Suprapubic skin (tissue), 4 donors: Measurements from ENCODE around the gene ADAR. TPM values are rescaled to one million over a fixed set of nuclear protein-coding genes. Genes with fewer than 3 reads are reported as not detected.

Source experiments
- DNase-seq, 2 donors: peaks; one replicate each; pipeline ENCODE4 v3.0.0-alpha.2; 2019; ENCODE audit warnings: low spot score in 2 of 2
- H3K27ac ChIP-seq: fragments of 200-600 bp; sonication (generic); one replicate; pipeline ENCODE4 v1.5.1; 2019
- H3K27me3 ChIP-seq: fragments of 200-600 bp; sonication (generic); one replicate; pipeline ENCODE4 v1.5.1; 2019
- H3K36me3 ChIP-seq: fragments of 200-600 bp; sonication (generic); one replicate; pipeline ENCODE4 v1.5.1; 2019
- H3K4me1 ChIP-seq: fragments of 200-600 bp; sonication (generic); one replicate; pipeline ENCODE4 v1.5.1; 2019
- H3K4me3 ChIP-seq: fragments of 200-600 bp; sonication (generic); one replicate; pipeline ENCODE4 v1.5.1; 2019; ENCODE audit warnings: mild to moderate bottlenecking
- H3K9me3 ChIP-seq: fragments of 200-600 bp; sonication (generic); one replicate; pipeline ENCODE4 v1.5.1; 2019
- EP300 ChIP-seq: sonication (generic); formaldehyde crosslinking; IDR thresholded peaks from one replicate; pipeline ENCODE4 v1.6.1; 2017; ENCODE audit warnings: antibody characterized with exemption
- POLR2A ChIP-seq, 2 donors: fragments of 450-650 bp; IDR thresholded peaks; one replicate each; pipeline ENCODE4 v1.6.1; 2017; ENCODE audit warnings: antibody characterized with exemption in 2 of 2, mild to moderate bottlenecking in 2 of 2, moderate library complexity in 2 of 2
- POLR2AphosphoS5 ChIP-seq, 3 donors: sonication (generic); formaldehyde crosslinking; IDR thresholded peaks; one replicate each; pipeline ENCODE4 v1.6.1; 2017; ENCODE audit warnings: antibody characterized with exemption in 3 of 3
- WGBS: methylation state at CpG from one replicate; pipeline ENCODE4 v1.1.5; 2018; 5-methylcytosine and 5-hydroxymethylcytosine counted together
- total RNA-seq, 4 donors: library from RNA; depleted of rRNA; stranded (reverse); fragments of >200 nt; gene quantifications; one replicate each; pipeline ENCODE4 v1.1.0, GENCODE V29; 2016
- TF ChIP-seq, protein P1 (sequence below), 2 donors: fragments of 200-600 bp in 1 of 2; fragments of 450-650 bp in 1 of 2; sonication (generic) in 1 of 2; IDR thresholded peaks; one replicate each; pipeline ENCODE4 v1.5.1; 2016 to 2019; ENCODE audit warnings: antibody characterized with exemption in 2 of 2, mild to moderate bottlenecking in 1 of 2, moderate library complexity in 1 of 2

Gene ADAR
- total RNA-seq, 4 donors from 2014 or later, result 73.7 to 107 (median 93.2) TPM

DNA sequence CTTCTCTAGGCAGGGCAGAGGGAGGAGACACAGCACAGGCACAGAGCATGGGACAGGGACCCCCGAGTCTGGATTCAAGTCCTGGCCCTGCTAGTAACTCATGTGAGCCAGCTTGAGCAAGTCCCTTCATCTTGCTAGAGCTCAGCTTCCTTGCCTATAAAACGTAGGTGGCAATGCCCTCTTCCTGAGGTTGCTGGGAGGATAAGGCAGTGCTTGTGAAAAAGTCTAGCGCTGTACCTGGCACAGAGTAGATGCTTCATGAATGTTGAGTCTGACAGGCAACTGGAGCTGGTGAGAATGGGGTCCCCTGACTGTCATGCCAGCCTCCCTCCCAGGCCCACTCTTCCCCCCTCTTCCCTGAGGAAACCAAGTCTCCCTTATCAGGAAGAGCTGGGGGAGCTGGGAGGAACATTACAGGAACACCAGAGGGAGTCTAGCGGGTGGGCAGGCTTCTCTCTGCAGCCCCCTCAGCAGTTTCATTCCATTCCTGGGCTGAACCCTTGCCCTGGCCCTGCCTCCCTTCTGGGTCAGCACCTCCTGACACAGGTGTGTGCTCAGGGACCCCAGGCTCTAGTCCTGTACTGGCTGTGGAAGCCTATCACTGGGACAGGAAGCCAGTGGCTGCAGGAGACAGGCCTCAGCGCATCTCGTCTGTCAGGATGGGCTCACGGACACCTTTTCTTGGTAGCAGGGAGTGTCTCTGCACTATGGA is 30.5 kb downstream of the ADAR start:
- WGBS, result 83% methylated on average over 2 of the region's 7 CpGs

DNA sequence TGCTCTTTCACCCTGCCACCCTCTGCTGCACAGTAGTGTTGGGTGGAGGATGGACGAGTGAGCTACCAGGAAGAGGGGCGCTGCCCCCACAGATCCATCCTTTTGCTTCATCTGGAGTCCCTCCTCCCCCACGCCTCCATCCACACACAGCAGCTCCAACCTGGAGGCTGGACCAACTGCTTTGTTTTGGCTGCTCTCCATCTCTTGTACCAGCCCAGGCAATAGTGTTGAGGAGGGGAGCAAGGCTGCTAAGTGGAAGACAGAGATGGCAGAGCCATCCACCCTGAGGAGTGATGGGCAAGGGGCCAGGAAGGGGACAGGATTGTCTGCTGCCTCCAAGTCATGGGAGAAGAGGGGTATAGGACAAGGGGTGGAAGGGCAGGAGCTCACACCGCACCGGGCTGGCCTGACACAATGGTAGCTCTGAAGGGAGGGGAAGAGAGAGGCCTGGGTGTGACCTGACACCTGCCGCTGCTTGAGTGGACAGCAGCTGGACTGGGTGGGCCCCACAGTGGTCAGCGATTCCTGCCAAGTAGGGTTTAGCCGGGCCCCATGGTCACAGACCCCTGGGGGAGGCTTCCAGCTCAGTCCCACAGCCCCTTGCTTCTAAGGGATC is 31.9 kb downstream of the ADAR start:
- Histone ChIP-seq H3K9me3 (no peaks in the 10 kb centered on the region), H3K4me3 (no peak overlapping the region), H3K4me1 (peaks cover 9% of the 10 kb centered on the region), H3K27me3 (no peaks in the 10 kb centered on the region), H3K36me3 (peaks cover 34% of the 10 kb centered on the region), H3K27ac (no peak overlapping the region)
- TF ChIP-seq, protein P1, sequence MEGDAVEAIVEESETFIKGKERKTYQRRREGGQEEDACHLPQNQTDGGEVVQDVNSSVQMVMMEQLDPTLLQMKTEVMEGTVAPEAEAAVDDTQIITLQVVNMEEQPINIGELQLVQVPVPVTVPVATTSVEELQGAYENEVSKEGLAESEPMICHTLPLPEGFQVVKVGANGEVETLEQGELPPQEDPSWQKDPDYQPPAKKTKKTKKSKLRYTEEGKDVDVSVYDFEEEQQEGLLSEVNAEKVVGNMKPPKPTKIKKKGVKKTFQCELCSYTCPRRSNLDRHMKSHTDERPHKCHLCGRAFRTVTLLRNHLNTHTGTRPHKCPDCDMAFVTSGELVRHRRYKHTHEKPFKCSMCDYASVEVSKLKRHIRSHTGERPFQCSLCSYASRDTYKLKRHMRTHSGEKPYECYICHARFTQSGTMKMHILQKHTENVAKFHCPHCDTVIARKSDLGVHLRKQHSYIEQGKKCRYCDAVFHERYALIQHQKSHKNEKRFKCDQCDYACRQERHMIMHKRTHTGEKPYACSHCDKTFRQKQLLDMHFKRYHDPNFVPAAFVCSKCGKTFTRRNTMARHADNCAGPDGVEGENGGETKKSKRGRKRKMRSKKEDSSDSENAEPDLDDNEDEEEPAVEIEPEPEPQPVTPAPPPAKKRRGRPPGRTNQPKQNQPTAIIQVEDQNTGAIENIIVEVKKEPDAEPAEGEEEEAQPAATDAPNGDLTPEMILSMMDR (IDR thresholded peaks at IDR 0.05), result no peak
- TF ChIP-seq EP300 (no peak), POLR2AphosphoS5 (IDR thresholded peaks at IDR 0.05) (no peak), POLR2A (IDR thresholded peaks at IDR 0.05) (no peak)
- WGBS, result 83% methylated on average over 8 of the region's 8 CpGs
- no peak for DNase-seq

More for the DNA sequence above, 30.5 kb downstream of the ADAR start:
- H3K27ac ChIP-seq, result no peak overlapping the region
- H3K4me3 ChIP-seq, result no peak overlapping the region
- no peaks in the 10 kb centered on the region for H3K9me3 ChIP-seq
- no peaks in the 10 kb centered on the region for H3K27me3 ChIP-seq
- H3K4me1 ChIP-seq, result peaks cover 9% of the 10 kb centered on the region
- TF ChIP-seq, protein P1 (IDR thresholded peaks at IDR 0.05), result no peak
- peaks cover 48% of the 10 kb centered on the region for H3K36me3 ChIP-seq
- no peak for DNase-seq

DNA sequence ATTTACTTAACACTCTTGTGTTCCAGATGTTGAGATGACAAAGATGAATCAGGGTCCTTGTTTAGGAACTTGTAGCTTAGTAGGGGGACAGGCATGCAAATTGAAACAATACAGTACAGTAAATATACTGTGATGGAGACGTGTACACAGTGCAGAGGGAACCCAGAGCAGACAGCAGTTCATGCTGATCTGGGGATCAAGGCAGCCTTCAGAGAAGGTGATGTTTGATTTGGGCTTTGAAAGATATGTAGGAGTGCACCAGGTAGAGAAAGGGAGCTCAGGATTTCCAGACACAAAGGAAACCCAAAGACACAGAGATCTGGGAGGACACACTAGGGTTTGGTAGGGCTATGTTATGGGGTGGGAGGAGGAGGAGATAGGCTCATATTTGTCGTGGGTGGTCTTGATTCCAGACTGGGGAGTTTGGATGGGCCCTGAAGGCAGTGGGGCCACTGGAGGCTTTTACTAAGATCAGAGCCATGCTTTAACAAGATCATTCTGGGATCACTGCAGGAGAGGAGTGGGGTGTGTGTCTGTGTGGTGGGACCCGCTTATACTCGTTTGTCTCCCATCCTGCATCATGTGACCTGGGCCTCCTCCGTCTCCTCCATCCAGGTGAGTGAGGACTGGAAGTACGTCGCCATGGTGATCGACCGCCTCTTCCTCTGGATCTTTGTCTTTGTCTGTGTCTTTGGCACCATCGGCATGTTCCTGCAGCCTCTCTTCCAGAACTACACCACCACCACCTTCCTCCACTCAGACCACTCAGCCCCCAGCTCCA is 32.6 kb downstream of the ADAR start:
- TF ChIP-seq EP300, result no peak
- TF ChIP-seq, protein P1 (IDR thresholded peaks at IDR 0.05), result no peak
- TF ChIP-seq POLR2AphosphoS5 (IDR thresholded peaks at IDR 0.05), result no peak
- no peak for TF ChIP-seq POLR2A (IDR thresholded peaks at IDR 0.05)
- WGBS, result 75% methylated on average over 10 of the region's 10 CpGs
- DNase-seq, result no peak

DNA sequence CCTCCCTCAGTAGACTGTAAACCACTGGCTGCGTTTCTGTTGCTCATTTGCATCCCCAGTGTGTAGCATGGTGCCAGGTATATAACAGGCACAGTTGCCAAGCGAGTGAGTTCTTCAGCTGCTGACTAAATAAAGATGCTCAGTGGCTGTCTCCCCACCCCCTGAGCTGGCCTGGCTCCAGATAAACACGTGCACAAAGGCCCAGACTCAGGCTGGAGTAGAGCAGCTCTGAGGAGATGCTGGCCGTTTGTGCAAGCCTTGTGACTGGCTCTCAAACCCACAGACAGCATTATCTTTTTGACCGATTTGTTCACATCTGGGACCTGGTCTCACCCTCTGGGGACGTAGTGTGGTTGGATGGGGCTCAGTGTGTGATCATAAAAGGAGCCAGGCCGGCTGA is 33.3 kb downstream of the ADAR start:
- no peak for DNase-seq
- TF ChIP-seq POLR2AphosphoS5 (IDR thresholded peaks at IDR 0.05), result no peak
- no peak for TF ChIP-seq EP300
- TF ChIP-seq, protein P1 (IDR thresholded peaks at IDR 0.05), result no peak
- TF ChIP-seq POLR2A (IDR thresholded peaks at IDR 0.05), result no peak
- Histone ChIP-seq H3K9me3 (no peaks in the 10 kb centered on the region), H3K27ac (no peak overlapping the region), H3K27me3 (no peaks in the 10 kb centered on the region), H3K36me3 (peaks cover 20% of the 10 kb centered on the region), H3K4me3 (no peak overlapping the region), H3K4me1 (peaks cover 9% of the 10 kb centered on the region)
- WGBS, result 17% methylated on average over 6 of the region's 7 CpGs

More for the DNA sequence above, 32.6 kb downstream of the ADAR start:
- no peak overlapping the region for H3K4me3 ChIP-seq
- peaks cover 9% of the 10 kb centered on the region for H3K4me1 ChIP-seq
- H3K27ac ChIP-seq, result no peak overlapping the region
- H3K9me3 ChIP-seq, result no peaks in the 10 kb centered on the region
- no peaks in the 10 kb centered on the region for H3K27me3 ChIP-seq
- H3K36me3 ChIP-seq, result peaks cover 26% of the 10 kb centered on the region

DNA sequence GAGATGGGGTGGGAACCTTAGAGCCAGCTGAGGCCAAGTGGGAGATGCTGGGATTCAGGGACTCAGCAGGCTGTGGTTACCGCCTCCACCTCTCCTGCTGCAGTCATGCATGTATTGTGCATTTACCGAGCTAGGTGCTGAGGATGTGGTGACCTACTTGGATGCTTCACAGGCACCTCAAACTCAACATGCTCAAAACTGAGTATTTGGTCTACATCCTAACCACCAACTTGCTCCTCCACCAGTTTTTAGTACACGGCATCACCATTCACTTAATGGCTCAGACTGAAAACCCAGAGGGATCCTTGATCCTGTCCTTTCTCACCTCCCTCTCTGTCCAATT is 34.8 kb downstream of the ADAR start:
- 82% methylated on average over 3 of the region's 3 CpGs for WGBS
- H3K4me1 ChIP-seq, result peaks cover 8% of the 10 kb centered on the region
- no peak overlapping the region for H3K4me3 ChIP-seq
- TF ChIP-seq POLR2AphosphoS5 (IDR thresholded peaks at IDR 0.05) (no peak), EP300 (no peak), POLR2A (IDR thresholded peaks at IDR 0.05) (no peak)
- TF ChIP-seq, protein P1 (IDR thresholded peaks at IDR 0.05), result no peak
- DNase-seq, result no peak
- H3K27me3 ChIP-seq, result peaks cover 6% of the 10 kb centered on the region
- peaks cover 9% of the 10 kb centered on the region for H3K36me3 ChIP-seq
- H3K27ac ChIP-seq, result no peak overlapping the region
- no peaks in the 10 kb centered on the region for H3K9me3 ChIP-seq
